Small intestine (tissue), 7 donors: Measurements from ENCODE around the gene CPXM2. TPM values are rescaled to one million over a fixed set of nuclear protein-coding genes. Genes with fewer than 3 reads are reported as not detected.

Source experiments
- DNase-seq, 2 donors: peaks; one replicate each; pipeline versions ENCODE4 v3.0.0 to v3.0.0-alpha.2; 2013
- FAIRE-seq: peaks from 2 replicates; lab custom pipeline; 2012; peaks lifted over from hg19 to GRCh38; lab: Jason Lieb, UNC
- H3K27ac ChIP-seq, 3 donors: one replicate each; pipeline ENCODE4 v1.5.1; 2013; ENCODE audit warnings: low read length in 2 of 3, mild to moderate bottlenecking in 2 of 3, control low read depth in 1 of 3, inconsistent platforms in 1 of 3, low read depth in 1 of 3, moderate library complexity in 1 of 3
- H3K27me3 ChIP-seq, 3 donors: one replicate each; pipeline ENCODE4 v1.6.1; 2013; ENCODE audit warnings: low read length in 3 of 3, inconsistent platforms in 1 of 3; ENCODE audit not compliant: control insufficient read depth in 3 of 3, insufficient read depth in 3 of 3
- H3K36me3 ChIP-seq, 3 donors: one replicate each; pipeline ENCODE4 v1.6.1; 2013; ENCODE audit warnings: low read length in 3 of 3, inconsistent platforms in 1 of 3, low read depth in 1 of 3, mild to moderate bottlenecking in 1 of 3, moderate library complexity in 1 of 3; ENCODE audit not compliant: control insufficient read depth in 3 of 3, insufficient read depth in 2 of 3
- H3K4me1 ChIP-seq, 3 donors: one replicate each; pipeline ENCODE4 v1.6.1; 2013; ENCODE audit warnings: low read length in 2 of 3, inconsistent platforms in 1 of 3, low read depth in 1 of 3, mild to moderate bottlenecking in 1 of 3, moderate library complexity in 1 of 3; ENCODE audit not compliant: control insufficient read depth in 3 of 3, insufficient read depth in 2 of 3
- H3K4me3 ChIP-seq, 3 donors: one replicate each; pipeline ENCODE4 v1.5.1; 2013; ENCODE audit warnings: low read length in 3 of 3, control low read depth in 1 of 3, inconsistent platforms in 1 of 3, low read depth in 1 of 3, mild to moderate bottlenecking in 1 of 3, moderate library complexity in 1 of 3
- H3K9me3 ChIP-seq, 2 donors: one replicate each; pipeline ENCODE4 v1.6.1; 2013; ENCODE audit warnings: low read depth in 1 of 2, low read length in 1 of 2; ENCODE audit not compliant: control insufficient read depth in 2 of 2, insufficient read depth in 1 of 2
- WGBS, 3 donors: extraction: QIAGEN DNeasy Blood & Tissue Kit; methylation state at CpG; one replicate each; pipeline ENCODE4 v1.1.7; 2013; 5-methylcytosine and 5-hydroxymethylcytosine counted together
- polyA plus RNA-seq, 4 donors: library from polyadenylated mRNA; stranded (reverse) in 3 of 4; unstranded in 1 of 4; fragments of 200-250 nt in 3 of 4; fragments of 120-200 nt in 1 of 4; gene quantifications; one replicate each; pipeline versions ENCODE4 v1.2.1 to v1.2.3, GENCODE V29; 2013
- donor health status: healthy with polysubstance abuse.
- donor health status: control.
- donor health status: control.
- donor health status: Bipolar disorder and iron deficiency.
- donor health status: healthy.

The CPXM2 gene
- polyA plus RNA-seq, 4 donors: 0.89 to 55.7 (median 3.6) TPM

GRCh38 chr10:123748711-123749110 is 142.9 kb downstream of the CPXM2 start:
- no peak for DNase-seq
- H3K4me3 ChIP-seq: no peak overlapping the region

DNA sequence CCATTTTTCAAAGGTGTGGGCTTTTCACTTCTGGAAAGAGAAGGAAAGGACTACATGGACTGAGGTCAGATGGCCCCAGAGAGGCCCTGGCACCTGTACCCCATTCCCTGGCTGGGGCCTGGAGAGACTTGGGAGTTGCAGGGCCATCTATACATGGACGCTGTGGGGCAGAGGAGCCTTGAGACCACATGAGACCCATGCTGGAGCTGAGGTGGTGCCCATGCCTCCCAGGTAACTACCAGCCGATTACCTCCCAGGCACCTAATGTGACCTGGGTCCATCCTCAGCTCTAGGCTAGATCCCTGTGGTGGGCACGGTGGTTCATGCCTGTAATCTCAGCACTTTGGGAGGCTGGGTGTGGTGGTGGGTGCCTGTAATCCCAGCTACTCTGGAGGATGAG is 144.2 kb downstream of the CPXM2 start:
- no peak overlapping the region for H3K4me3 ChIP-seq
- peaks cover 0 to 9% of the 10 kb centered on the region in 2 donors for H3K9me3 ChIP-seq
- H3K27me3 ChIP-seq: peaks cover 0 to 3% (median 0%) of the 10 kb centered on the region in 3 donors
- H3K4me1 ChIP-seq: no peaks in the 10 kb centered on the region
- peaks cover 0 to 28% (median 0%) of the 10 kb centered on the region in 3 donors for H3K36me3 ChIP-seq
- WGBS, 3 donors: 85 to 89% (median 88%) methylated on average over 3 of the region's 3 CpGs
- no peak overlapping the region for H3K27ac ChIP-seq
- DNase-seq: no peak
- no peak for FAIRE-seq

More at GRCh38 chr10:123748711-123749110, 142.9 kb downstream of the CPXM2 start:
- Histone ChIP-seq H3K27me3 (peaks cover 0 to 3% (median 0%) of the 10 kb centered on the region in 3 donors), H3K27ac (no peak overlapping the region), H3K4me1 (no peaks in the 10 kb centered on the region), H3K9me3 (peaks cover 0 to 9% of the 10 kb centered on the region in 2 donors), H3K36me3 (peaks cover 0 to 33% (median 0%) of the 10 kb centered on the region in 3 donors)
- 79 to 97% (median 83%) methylated on average over 15 of the region's 15 CpGs for WGBS, 3 donors
- FAIRE-seq: no peak

DNA sequence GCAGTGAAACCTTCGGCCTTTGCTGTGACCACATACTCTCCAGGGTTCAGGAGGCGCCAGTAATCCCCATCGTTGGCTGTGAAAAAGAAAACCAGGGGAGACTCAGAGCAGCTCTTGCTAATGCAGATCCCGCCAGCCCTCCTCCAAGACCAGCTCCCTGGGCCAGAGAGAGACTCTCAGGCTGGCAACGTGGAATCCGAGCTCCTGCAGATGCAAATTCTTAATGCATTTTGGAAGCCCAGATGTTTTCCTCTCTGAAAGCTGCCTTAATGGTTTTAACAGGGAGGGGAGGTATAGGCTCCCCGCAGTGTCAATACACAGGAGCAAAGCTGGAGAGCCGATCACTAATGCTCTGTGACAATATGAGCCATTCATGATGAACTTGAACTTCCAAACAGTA is 144.7 kb downstream of the CPXM2 start:
- Histone ChIP-seq H3K27me3 (peaks cover 0 to 3% (median 0%) of the 10 kb centered on the region in 3 donors), H3K36me3 (peaks cover 0 to 26% (median 0%) of the 10 kb centered on the region in 3 donors), H3K27ac (no peak overlapping the region), H3K4me3 (no peak overlapping the region), H3K9me3 (peaks cover 0 to 9% of the 10 kb centered on the region in 2 donors), H3K4me1 (no peaks in the 10 kb centered on the region)
- DNase-seq (no peak), FAIRE-seq (no peak)
- WGBS, 3 donors: 76 to 88% (median 85%) methylated on average over 8 of the region's 8 CpGs

GRCh38 chr10:123746520-123746919 is 145.1 kb downstream of the CPXM2 start:
- Histone ChIP-seq H3K27ac (no peak overlapping the region), H3K4me1 (no peaks in the 10 kb centered on the region), H3K9me3 (peaks cover 0 to 9% of the 10 kb centered on the region in 2 donors), H3K4me3 (no peak overlapping the region), H3K36me3 (peaks cover 0 to 26% (median 0%) of the 10 kb centered on the region in 3 donors), H3K27me3 (peaks cover 0 to 3% (median 0%) of the 10 kb centered on the region in 3 donors)
- FAIRE-seq (no peak), DNase-seq (no peak)
- WGBS, 3 donors: 77 to 94% (median 78%) methylated on average over 7 of the region's 7 CpGs

- Histone ChIP-seq H3K9me3 (peaks cover 0 to 5% of the 10 kb centered on the region in 2 donors), H3K27me3 (peaks cover 0 to 3% (median 0%) of the 10 kb centered on the region in 3 donors), H3K4me1 (no peaks in the 10 kb centered on the region), H3K36me3 (peaks cover 0 to 24% (median 0%) of the 10 kb centered on the region in 3 donors), H3K4me3 (no peak overlapping the region), H3K27ac (no peak overlapping the region)
- no peak for DNase-seq
- WGBS, 3 donors: 58 to 76% (median 65%) methylated on average over 4 of the region's 4 CpGs
- FAIRE-seq: no peak
Observed at GRCh38 chr10:123746061-123746460, 145.5 kb downstream of the CPXM2 start.

DNA sequence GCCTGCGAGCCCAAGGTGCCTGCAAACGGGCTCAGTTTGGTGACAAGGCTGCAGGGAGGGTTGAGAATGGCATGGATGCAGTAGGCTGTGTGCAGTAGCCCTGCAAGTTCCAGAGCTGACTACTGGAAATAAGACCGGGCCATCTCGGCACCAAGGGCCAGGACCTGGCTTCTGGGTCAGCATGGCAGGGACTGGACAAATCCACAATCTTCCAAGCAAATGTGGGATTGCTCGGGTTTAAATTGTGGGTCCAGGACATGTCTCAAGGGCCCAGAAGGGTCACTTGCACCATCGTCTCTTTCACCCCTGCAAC is 147.4 kb downstream of the CPXM2 start:
- FAIRE-seq (no peak), DNase-seq (no peak)
- Histone ChIP-seq H3K4me3 (no peak overlapping the region), H3K4me1 (no peaks in the 10 kb centered on the region), H3K27ac (no peak overlapping the region), H3K36me3 (peaks cover 0 to 15% (median 0%) of the 10 kb centered on the region in 3 donors), H3K9me3 (no peaks in the 10 kb centered on the region), H3K27me3 (peaks cover 0 to 3% (median 0%) of the 10 kb centered on the region in 3 donors)
- 71 to 80% (median 78%) methylated on average over 6 of the region's 6 CpGs for whole genome bisulfite sequencing, 3 donors

GRCh38 chr10:123743441-123744223 is 148.0 kb downstream of the CPXM2 start:
- H3K4me1 ChIP-seq: no peaks in the 10 kb centered on the region
- H3K27ac ChIP-seq: no peak overlapping the region
- DNase-seq: no peak
- WGBS, 3 donors: 63 to 75% (median 71%) methylated on average over 13 of the region's 13 CpGs
- H3K9me3 ChIP-seq: no peaks in the 10 kb centered on the region
- no peak overlapping the region for H3K4me3 ChIP-seq
- peaks cover 0 to 3% (median 0%) of the 10 kb centered on the region in 3 donors for H3K27me3 ChIP-seq
- peaks cover 0 to 10% (median 0%) of the 10 kb centered on the region in 3 donors for H3K36me3 ChIP-seq
- FAIRE-seq: no peak

GRCh38 chr10:123742751-123743440 is 148.7 kb downstream of the CPXM2 start:
- Histone ChIP-seq H3K27me3 (peaks cover 0 to 3% (median 0%) of the 10 kb centered on the region in 3 donors), H3K27ac (no peak overlapping the region), H3K36me3 (peaks cover 0 to 9% (median 0%) of the 10 kb centered on the region in 3 donors), H3K4me3 (no peak overlapping the region), H3K4me1 (no peaks in the 10 kb centered on the region), H3K9me3 (no peaks in the 10 kb centered on the region)
- DNase-seq: no peak
- WGBS, 3 donors: 69 to 85% (median 80%) methylated on average over 10 of the region's 10 CpGs
- FAIRE-seq: no peak
